Kidney epithelial cell (primary cell): ENCODE measurements around the gene NUAK1. TPM values are rescaled to one million over a fixed set of nuclear protein-coding genes. Genes with fewer than 3 reads are reported as not detected.

Source experiments
- DNase-seq: peaks from one replicate; pipeline ENCODE4 v3.0.0-alpha.2; 2010; ENCODE audit warnings: low read depth
- H3K27me3 ChIP-seq: 2 replicates; pipeline ENCODE4 v1.6.0; 2011; ENCODE audit warnings: low read length; ENCODE audit not compliant: control insufficient read depth, insufficient read depth
- H3K36me3 ChIP-seq: 2 replicates; pipeline ENCODE4 v1.5.1; 2011; ENCODE audit warnings: low read length; ENCODE audit not compliant: control insufficient read depth, insufficient read depth
- H3K4me3 ChIP-seq: 2 replicates; pipeline ENCODE4 v1.5.1; 2011; ENCODE audit warnings: low read depth, mild to moderate bottlenecking, control low read depth, low read length
- total RNA-seq: library from RNA; depleted of rRNA; stranded (reverse); fragments of >200 nt; gene quantifications from 2 replicates; pipeline ENCODE4 v1.2.3, GENCODE V29; 2015
- TF ChIP-seq, protein P1 (sequence below): IDR thresholded peaks from 2 replicates; pipeline ENCODE4 v1.5.1; 2011; ENCODE audit warnings: mild to moderate bottlenecking, moderate library complexity, low read length, control low read depth, inconsistent platforms; ENCODE audit not compliant: insufficient read depth, poor library complexity, severe bottlenecking

The NUAK1 gene
- total RNA-seq, 1 donor from 2014 or later, result 38.2 TPM

- Histone ChIP-seq H3K36me3 (no peaks in the 10 kb centered on the region), H3K4me3 (no peak overlapping the region), H3K27me3 (no peaks in the 10 kb centered on the region)
- DNase-seq, result no peak
- TF ChIP-seq, protein P1, sequence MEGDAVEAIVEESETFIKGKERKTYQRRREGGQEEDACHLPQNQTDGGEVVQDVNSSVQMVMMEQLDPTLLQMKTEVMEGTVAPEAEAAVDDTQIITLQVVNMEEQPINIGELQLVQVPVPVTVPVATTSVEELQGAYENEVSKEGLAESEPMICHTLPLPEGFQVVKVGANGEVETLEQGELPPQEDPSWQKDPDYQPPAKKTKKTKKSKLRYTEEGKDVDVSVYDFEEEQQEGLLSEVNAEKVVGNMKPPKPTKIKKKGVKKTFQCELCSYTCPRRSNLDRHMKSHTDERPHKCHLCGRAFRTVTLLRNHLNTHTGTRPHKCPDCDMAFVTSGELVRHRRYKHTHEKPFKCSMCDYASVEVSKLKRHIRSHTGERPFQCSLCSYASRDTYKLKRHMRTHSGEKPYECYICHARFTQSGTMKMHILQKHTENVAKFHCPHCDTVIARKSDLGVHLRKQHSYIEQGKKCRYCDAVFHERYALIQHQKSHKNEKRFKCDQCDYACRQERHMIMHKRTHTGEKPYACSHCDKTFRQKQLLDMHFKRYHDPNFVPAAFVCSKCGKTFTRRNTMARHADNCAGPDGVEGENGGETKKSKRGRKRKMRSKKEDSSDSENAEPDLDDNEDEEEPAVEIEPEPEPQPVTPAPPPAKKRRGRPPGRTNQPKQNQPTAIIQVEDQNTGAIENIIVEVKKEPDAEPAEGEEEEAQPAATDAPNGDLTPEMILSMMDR, result no peak
These were observed 101.0 kb downstream of the NUAK1 start for GRCh38 chr12:106037524-106038298.

DNA sequence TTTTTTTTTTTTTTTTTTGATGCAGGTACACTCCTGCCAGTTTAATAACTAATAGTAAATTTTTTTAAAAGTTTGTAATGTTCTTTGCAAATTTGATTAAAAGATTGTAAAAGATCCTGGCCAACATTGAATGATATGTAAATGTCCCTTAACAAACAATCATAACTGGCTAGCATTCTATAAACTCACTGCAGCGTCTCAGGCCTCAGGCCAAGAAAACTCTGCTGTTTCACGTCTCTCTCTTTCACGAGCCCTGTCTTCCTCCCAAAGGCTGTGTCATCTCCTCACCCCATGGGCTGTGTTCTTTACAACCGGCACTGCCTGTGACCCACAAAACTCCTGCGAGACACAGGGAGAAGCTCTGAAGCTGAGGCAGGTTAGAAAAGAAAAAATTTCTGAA, 103.3 kb downstream of the NUAK1 start:
- TF ChIP-seq, protein P1, result no peak
- H3K27me3 ChIP-seq, result no peaks in the 10 kb centered on the region
- H3K36me3 ChIP-seq, result no peaks in the 10 kb centered on the region
- no peak overlapping the region for H3K4me3 ChIP-seq
- no peak for DNase-seq

- TF ChIP-seq, protein P1, result no peak
- Histone ChIP-seq H3K4me3 (no peak overlapping the region), H3K36me3 (no peaks in the 10 kb centered on the region), H3K27me3 (no peaks in the 10 kb centered on the region)
- DNase-seq, result no peak
These were observed 104.4 kb downstream of the NUAK1 start for GRCh38 chr12:106034316-106034715.

GRCh38 chr12:106033161-106033675, 105.5 kb downstream of the NUAK1 start:
- no peak overlapping the region for H3K4me3 ChIP-seq
- TF ChIP-seq, protein P1, result no peak
- no peaks in the 10 kb centered on the region for H3K36me3 ChIP-seq
- DNase-seq, result no peak
- no peaks in the 10 kb centered on the region for H3K27me3 ChIP-seq

DNA sequence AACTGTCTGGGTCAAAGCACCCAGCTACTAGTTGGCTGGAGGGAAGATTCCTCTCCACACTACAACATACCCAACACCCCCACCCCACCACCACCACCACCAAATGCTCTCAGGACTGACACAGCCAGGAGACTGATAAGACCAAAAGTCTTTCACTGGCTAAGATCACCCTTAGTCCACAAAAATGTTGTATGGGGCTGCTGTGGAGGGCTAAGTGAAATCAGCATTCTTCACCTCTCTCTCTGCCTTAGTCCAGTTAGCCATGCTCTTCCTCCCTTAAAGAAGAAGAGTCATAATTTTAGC, 106.2 kb downstream of the NUAK1 start:
- TF ChIP-seq, protein P1, result no peak
- Histone ChIP-seq H3K27me3 (no peaks in the 10 kb centered on the region), H3K36me3 (no peaks in the 10 kb centered on the region), H3K4me3 (no peak overlapping the region)
- DNase-seq, result no peak
